Neural cell (in vitro differentiated cells): ENCODE measurements around the gene FFAR2. TPM values are rescaled to one million over a fixed set of nuclear protein-coding genes. Genes with fewer than 3 reads are reported as not detected.

Source experiments
- H2AFZ ChIP-seq: fragments of 200-600, 300-800 bp; sonication (generic), shearing (Covaris generic); 2 replicates; pipeline ENCODE4 v1.6.0; 2014; ENCODE audit warnings: low read depth, mild to moderate bottlenecking, antibody characterized with exemption, low read length, moderate library complexity
- H3F3A ChIP-seq: fragments of 200-600 bp; shearing (Covaris generic); 2 replicates; pipeline ENCODE4 v1.6.1; 2016; ENCODE audit warnings: mild to moderate bottlenecking, moderate library complexity, mixed read lengths, antibody characterized with exemption, low read length; ENCODE audit not compliant: insufficient read depth, poor library complexity, severe bottlenecking
- H3K27ac ChIP-seq: fragments of 200-600, 300-800 bp; sonication (generic), shearing (Covaris generic); 2 replicates; pipeline ENCODE4 v1.5.1; 2014; ENCODE audit warnings: mild to moderate bottlenecking, low read length, moderate library complexity
- H3K27me3 ChIP-seq: fragments of 300-800, 200-600 bp; sonication (generic), shearing (Covaris generic); 2 replicates; pipeline ENCODE4 v1.6.0; 2014; ENCODE audit warnings: mild to moderate bottlenecking, low read depth, low read length, moderate library complexity; ENCODE audit not compliant: insufficient read depth
- H3K36me3 ChIP-seq: fragments of 300-800, 200-600 bp; sonication (generic), shearing (Covaris generic); 2 replicates; pipeline ENCODE4 v1.5.1; 2014; ENCODE audit warnings: mild to moderate bottlenecking, antibody characterized with exemption, low read length, moderate library complexity; ENCODE audit not compliant: insufficient read depth
- H3K4me2 ChIP-seq: fragments of 300-800, 200-600 bp; sonication (generic), shearing (Covaris generic); 2 replicates; pipeline ENCODE4 v1.6.0; 2014; ENCODE audit warnings: mild to moderate bottlenecking, low read length
- H3K4me3 ChIP-seq: fragments of 300-800, 200-600 bp; sonication (generic), shearing (Covaris generic); 2 replicates; pipeline ENCODE4 v1.5.1; 2014; ENCODE audit warnings: mild to moderate bottlenecking, low read length, moderate library complexity
- H3K79me2 ChIP-seq: fragments of 200-600 bp; shearing (Covaris generic); replicated peaks from 2 replicates; pipeline ENCODE4 v1.6.0; 2014; ENCODE audit warnings: mild to moderate bottlenecking, low read length, moderate library complexity; ENCODE audit not compliant: insufficient read depth
- H3K9ac ChIP-seq: fragments of 300-800, 200-600 bp; sonication (generic), shearing (Covaris generic); 2 replicates; pipeline ENCODE4 v1.6.1; 2016; ENCODE audit warnings: mild to moderate bottlenecking, low read length, mixed read lengths
- H3K9me2 ChIP-seq: fragments of 200-600 bp; shearing (Covaris generic); 2 replicates; pipeline ENCODE4 v1.6.1; 2016; ENCODE audit warnings: mild to moderate bottlenecking, low read length, mixed read lengths; ENCODE audit not compliant: insufficient read depth
- H3K9me3 ChIP-seq: fragments of 200-600, 300-800 bp; sonication (generic), shearing (Covaris generic); 2 replicates; pipeline ENCODE4 v1.6.1; 2016; ENCODE audit warnings: mild to moderate bottlenecking, mixed run types, low read length, moderate library complexity, mixed read lengths
- H4K20me1 ChIP-seq: fragments of 200-600 bp; shearing (Covaris generic); 2 replicates; pipeline ENCODE4 v1.6.1; 2016; ENCODE audit warnings: mild to moderate bottlenecking, mixed run types; ENCODE audit not compliant: insufficient read depth
- EP300 ChIP-seq: fragments of 450-650 bp; conservative IDR thresholded peaks from 2 replicates; pipeline ENCODE4 v1.6.1; 2014; ENCODE audit warnings: antibody characterized with exemption, mild to moderate bottlenecking, moderate library complexity; ENCODE audit not compliant: poor library complexity, severe bottlenecking
- EZH2 ChIP-seq: fragments of 200-600, 300-800 bp; shearing (Covaris generic), sonication (generic); IDR thresholded peaks from 2 replicates; pipeline ENCODE4 v1.6.1; 2014; ENCODE audit warnings: antibody characterized with exemption, low read length, borderline replicate concordance, mild to moderate bottlenecking; ENCODE audit not compliant: insufficient read depth, poor library complexity, severe bottlenecking
- MXI1 ChIP-seq: fragments of 450-650 bp; conservative IDR thresholded peaks from 2 replicates; pipeline ENCODE4 v1.6.1; 2014; ENCODE audit warnings: antibody characterized with exemption, mild to moderate bottlenecking; ENCODE audit not compliant: poor library complexity, severe bottlenecking
- POLR2AphosphoS5 ChIP-seq: IDR thresholded peaks from 2 replicates; pipeline ENCODE4 v1.6.1; 2012
- RAD21 ChIP-seq: fragments of 450-650 bp; conservative IDR thresholded peaks from 2 replicates; pipeline ENCODE4 v1.6.1; 2014; ENCODE audit warnings: antibody characterized with exemption, mild to moderate bottlenecking, moderate library complexity
- SMC3 ChIP-seq: fragments of 450-650 bp; conservative IDR thresholded peaks from 2 replicates; pipeline ENCODE4 v1.6.1; 2014; ENCODE audit warnings: antibody characterized with exemption, mild to moderate bottlenecking, moderate library complexity; ENCODE audit not compliant: poor library complexity
- TAF1 ChIP-seq: IDR thresholded peaks from 2 replicates; pipeline ENCODE4 v1.6.1; 2012; ENCODE audit warnings: low read depth
- polyA plus RNA-seq: library from polyadenylated mRNA; depleted of rRNA; stranded (reverse); fragments of >200 nt; gene quantifications from 2 replicates; pipeline ENCODE4 v1.2.3, GENCODE V29; 2014
- TF ChIP-seq, protein P1 (sequence below): IDR thresholded peaks from 2 replicates; pipeline ENCODE4 v1.6.1; 2012; ENCODE audit warnings: borderline replicate concordance
- TF ChIP-seq, protein P2 (sequence below): fragments of 450-650 bp; IDR thresholded peaks from 2 replicates; pipeline ENCODE4 v1.5.1; 2014; ENCODE audit warnings: antibody characterized with exemption, mild to moderate bottlenecking, moderate library complexity; ENCODE audit not compliant: poor library complexity, severe bottlenecking

The FFAR2 gene
- polyA plus RNA-seq, 1 donor from 2014 or later, result not detected

DNA sequence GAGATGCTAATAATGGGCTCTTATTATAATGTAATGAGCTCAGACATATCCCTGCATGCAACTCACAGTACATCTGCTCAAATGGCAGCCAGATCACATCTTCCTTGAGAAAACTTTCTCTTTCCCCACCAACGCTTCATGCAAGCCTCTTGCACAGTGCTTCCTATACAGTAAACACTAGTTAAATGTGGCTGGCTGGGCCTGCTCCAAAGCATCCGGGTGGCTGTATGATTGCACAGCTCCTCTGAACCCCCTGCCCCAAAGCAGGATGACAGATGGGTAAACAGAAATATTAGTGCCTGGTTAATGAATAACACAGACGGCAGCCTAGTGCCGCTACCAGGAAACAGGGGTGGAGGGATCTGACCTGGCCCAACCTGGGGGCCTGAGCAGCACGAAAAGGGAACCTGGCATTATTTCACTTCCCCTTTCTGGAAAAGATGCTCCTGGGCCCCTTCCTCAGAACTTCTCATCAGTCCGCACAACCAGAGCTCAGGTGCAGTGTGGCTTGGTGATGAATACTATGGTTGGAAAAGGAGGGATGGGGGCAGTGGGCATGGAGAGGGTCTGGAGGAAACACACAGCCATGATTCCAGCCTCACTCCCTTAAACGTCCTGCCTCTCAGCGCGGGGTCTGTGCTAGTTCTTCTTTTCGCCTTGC is 10.8 kb downstream of the FFAR2 start:
- no peak overlapping the region for H3K4me2 ChIP-seq
- no peak overlapping the region for H3K4me3 ChIP-seq
- H2AFZ ChIP-seq, result no peak overlapping the region
- no peak overlapping the region for H3K9ac ChIP-seq
- H3K27me3 ChIP-seq, result no peaks in the 10 kb centered on the region
- no peaks in the 10 kb centered on the region for H4K20me1 ChIP-seq
- no peaks in the 10 kb centered on the region for H3F3A ChIP-seq
- H3K36me3 ChIP-seq, result no peaks in the 10 kb centered on the region
- H3K27ac ChIP-seq, result no peak overlapping the region
- H3K9me2 ChIP-seq, result no peaks in the 10 kb centered on the region
- TF ChIP-seq RAD21 (no peak), EZH2 (no peak), SMC3 (no peak), MXI1 (no peak), TAF1 (no peak), POLR2AphosphoS5 (no peak)
- TF ChIP-seq, protein P1, sequence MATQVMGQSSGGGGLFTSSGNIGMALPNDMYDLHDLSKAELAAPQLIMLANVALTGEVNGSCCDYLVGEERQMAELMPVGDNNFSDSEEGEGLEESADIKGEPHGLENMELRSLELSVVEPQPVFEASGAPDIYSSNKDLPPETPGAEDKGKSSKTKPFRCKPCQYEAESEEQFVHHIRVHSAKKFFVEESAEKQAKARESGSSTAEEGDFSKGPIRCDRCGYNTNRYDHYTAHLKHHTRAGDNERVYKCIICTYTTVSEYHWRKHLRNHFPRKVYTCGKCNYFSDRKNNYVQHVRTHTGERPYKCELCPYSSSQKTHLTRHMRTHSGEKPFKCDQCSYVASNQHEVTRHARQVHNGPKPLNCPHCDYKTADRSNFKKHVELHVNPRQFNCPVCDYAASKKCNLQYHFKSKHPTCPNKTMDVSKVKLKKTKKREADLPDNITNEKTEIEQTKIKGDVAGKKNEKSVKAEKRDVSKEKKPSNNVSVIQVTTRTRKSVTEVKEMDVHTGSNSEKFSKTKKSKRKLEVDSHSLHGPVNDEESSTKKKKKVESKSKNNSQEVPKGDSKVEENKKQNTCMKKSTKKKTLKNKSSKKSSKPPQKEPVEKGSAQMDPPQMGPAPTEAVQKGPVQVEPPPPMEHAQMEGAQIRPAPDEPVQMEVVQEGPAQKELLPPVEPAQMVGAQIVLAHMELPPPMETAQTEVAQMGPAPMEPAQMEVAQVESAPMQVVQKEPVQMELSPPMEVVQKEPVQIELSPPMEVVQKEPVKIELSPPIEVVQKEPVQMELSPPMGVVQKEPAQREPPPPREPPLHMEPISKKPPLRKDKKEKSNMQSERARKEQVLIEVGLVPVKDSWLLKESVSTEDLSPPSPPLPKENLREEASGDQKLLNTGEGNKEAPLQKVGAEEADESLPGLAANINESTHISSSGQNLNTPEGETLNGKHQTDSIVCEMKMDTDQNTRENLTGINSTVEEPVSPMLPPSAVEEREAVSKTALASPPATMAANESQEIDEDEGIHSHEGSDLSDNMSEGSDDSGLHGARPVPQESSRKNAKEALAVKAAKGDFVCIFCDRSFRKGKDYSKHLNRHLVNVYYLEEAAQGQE, result no peak
- TF ChIP-seq, protein P2, sequence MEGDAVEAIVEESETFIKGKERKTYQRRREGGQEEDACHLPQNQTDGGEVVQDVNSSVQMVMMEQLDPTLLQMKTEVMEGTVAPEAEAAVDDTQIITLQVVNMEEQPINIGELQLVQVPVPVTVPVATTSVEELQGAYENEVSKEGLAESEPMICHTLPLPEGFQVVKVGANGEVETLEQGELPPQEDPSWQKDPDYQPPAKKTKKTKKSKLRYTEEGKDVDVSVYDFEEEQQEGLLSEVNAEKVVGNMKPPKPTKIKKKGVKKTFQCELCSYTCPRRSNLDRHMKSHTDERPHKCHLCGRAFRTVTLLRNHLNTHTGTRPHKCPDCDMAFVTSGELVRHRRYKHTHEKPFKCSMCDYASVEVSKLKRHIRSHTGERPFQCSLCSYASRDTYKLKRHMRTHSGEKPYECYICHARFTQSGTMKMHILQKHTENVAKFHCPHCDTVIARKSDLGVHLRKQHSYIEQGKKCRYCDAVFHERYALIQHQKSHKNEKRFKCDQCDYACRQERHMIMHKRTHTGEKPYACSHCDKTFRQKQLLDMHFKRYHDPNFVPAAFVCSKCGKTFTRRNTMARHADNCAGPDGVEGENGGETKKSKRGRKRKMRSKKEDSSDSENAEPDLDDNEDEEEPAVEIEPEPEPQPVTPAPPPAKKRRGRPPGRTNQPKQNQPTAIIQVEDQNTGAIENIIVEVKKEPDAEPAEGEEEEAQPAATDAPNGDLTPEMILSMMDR, result no peak
- no peaks in the 10 kb centered on the region for H3K9me3 ChIP-seq
- no peaks in the 10 kb centered on the region for H3K79me2 ChIP-seq

DNA sequence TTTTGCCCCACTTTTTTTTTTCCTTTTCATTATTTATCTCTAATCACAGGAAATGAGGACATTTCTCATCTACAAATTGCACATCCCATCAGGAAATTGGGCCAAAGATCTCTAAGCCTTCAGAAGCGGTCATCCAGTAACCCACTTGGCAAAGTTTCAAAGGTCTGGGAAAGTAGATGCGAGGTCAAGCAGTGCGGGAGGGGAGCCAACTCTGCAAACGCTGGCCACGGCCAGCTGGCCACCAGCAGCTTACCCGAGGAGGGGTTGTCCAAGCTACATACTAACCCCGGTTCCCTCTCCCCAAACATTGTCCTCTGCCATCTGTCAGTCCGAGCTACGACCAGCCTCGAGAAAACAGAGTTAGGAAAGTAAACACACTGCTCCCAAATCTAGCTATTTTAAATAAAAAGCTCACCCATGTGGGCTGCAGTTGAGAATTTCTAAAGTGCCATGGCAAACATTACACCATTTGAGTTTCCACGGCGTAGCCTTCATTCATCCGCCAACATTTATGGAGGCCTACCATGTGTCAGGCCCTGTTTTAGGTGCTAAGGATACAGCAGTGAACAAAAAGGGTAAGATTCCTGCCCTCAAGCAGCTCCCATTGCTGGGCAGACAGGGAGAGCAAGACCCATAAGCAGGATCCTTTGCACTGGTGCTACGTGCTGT is 11.5 kb downstream of the FFAR2 start:
- Histone ChIP-seq H3K9ac (no peak overlapping the region), H3K9me3 (no peaks in the 10 kb centered on the region), H3K27ac (no peak overlapping the region), H3K4me2 (no peak overlapping the region), H4K20me1 (no peaks in the 10 kb centered on the region), H3K4me3 (no peak overlapping the region), H3F3A (no peaks in the 10 kb centered on the region), H3K27me3 (no peaks in the 10 kb centered on the region), H3K79me2 (no peaks in the 10 kb centered on the region), H3K9me2 (no peaks in the 10 kb centered on the region), H3K36me3 (no peaks in the 10 kb centered on the region), H2AFZ (no peak overlapping the region)
- TF ChIP-seq EP300, result no peak
- TF ChIP-seq, protein P2, result no peak
- TF ChIP-seq, protein P1, result no peak
- no peak for TF ChIP-seq EZH2
- no peak for TF ChIP-seq POLR2AphosphoS5
- no peak for TF ChIP-seq RAD21
- no peak for TF ChIP-seq SMC3
- TF ChIP-seq MXI1, result no peak
- TF ChIP-seq TAF1, result no peak
